ENCODE measurements around the gene LRP8. TPM values are rescaled to one million over a fixed set of nuclear protein-coding genes. Genes with fewer than 3 reads are reported as not detected.

Gene LRP8
- total and polyA plus RNA-seq, 2 of the 13 experiments (the other 11 are each of a cell fraction or from before 2014, with no cell fraction given), result 17.3 to 17.4 TPM

DNA sequence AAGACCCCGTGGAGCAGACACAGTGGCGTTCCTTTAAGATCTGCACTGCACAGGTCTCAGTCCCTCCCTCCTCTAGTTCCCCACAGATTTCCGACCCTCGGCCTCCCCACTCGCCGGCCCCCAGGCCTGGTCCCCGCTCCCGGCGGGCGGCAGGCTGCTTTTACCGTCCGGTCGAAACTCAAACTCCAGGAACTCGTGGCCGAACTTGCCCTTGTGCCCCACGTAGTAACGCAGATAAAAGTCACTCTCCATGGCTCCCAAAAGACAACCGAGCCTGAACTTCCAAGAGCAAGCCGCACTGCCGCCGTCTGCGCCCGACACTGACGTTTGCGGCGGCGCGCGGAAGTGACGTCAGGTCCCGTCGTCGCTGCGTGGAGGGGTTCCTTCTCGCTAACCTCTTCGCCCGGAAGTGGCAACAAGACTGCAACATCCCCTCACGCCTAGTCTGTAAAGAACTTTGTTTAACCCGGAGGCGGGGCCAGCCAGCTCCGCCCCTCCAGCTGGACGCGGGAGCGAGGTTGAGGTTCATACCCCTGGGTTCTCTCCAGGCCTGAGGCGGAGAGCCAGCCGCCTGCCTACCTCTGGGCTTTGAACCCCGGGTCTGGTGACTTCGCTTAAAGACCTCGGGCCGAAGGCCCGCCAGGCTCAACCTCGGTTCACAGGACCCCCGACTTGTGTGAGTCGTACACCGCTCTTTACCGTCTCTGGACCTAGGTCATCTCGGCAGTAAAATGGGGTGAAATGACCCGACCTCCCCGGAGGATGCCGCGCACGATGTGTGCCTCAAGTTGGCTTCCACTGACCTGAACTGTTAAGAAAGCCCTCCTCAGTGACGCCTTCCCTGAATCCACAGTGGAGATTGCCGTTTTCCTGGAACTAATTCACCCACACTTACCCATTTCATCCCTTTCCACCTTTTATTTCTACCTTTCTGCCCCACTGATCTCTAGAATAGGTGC is 89.4 kb downstream of the LRP8 start, which contains the start of gene MAGOH (continued):
- TF ChIP-seq, protein P1, sequence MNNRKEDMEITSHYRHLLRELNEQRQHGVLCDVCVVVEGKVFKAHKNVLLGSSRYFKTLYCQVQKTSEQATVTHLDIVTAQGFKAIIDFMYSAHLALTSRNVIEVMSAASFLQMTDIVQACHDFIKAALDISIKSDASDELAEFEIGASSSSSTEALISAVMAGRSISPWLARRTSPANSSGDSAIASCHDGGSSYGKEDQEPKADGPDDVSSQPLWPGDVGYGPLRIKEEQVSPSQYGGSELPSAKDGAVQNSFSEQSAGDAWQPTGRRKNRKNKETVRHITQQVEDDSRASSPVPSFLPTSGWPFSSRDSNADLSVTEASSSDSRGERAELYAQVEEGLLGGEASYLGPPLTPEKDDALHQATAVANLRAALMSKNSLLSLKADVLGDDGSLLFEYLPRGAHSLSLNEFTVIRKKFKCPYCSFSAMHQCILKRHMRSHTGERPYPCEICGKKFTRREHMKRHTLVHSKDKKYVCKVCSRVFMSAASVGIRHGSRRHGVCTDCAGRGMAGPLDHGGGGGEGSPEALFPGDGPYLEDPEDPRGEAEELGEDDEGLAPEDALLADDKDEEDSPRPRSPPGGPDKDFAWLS (CRISPR knock-in tag; IDR thresholded peaks at IDR 0.05; ENCODE audit: borderline replicate concordance), result no peak; the same call in 1 of the 2 replicates
- 0 out of 2 replicates have a peak, but pooled peaks have one; percentile 16 for TF ChIP-seq NR1H2 (CRISPR knock-in tag; IDR thresholded peaks at IDR 0.05; ENCODE audit: borderline replicate concordance, low read depth)
- TF ChIP-seq SOX5 (CRISPR knock-in tag; IDR thresholded peaks at IDR 0.05; ENCODE audit: borderline replicate concordance), result peak; percentile 70; the same call in 1 of the 2 replicates
- TF ChIP-seq ZMYM4 (CRISPR knock-in tag; IDR thresholded peaks at IDR 0.05), result peak; percentile 96
- peak; percentile 62 for TF ChIP-seq FOSL2 (CRISPR knock-in tag; IDR thresholded peaks at IDR 0.05)
- peak; percentile 91 for TF ChIP-seq SPEN (CRISPR knock-in tag; IDR thresholded peaks at IDR 0.05; ENCODE audit: low read depth)
- peak; percentile 17; the same call in 1 of the 2 replicates for TF ChIP-seq MIER2 (CRISPR knock-in tag; IDR thresholded peaks at IDR 0.05)
- TF ChIP-seq, protein P2, sequence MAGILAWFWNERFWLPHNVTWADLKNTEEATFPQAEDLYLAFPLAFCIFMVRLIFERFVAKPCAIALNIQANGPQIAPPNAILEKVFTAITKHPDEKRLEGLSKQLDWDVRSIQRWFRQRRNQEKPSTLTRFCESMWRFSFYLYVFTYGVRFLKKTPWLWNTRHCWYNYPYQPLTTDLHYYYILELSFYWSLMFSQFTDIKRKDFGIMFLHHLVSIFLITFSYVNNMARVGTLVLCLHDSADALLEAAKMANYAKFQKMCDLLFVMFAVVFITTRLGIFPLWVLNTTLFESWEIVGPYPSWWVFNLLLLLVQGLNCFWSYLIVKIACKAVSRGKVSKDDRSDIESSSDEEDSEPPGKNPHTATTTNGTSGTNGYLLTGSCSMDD (CRISPR knock-in tag; IDR thresholded peaks at IDR 0.05), result no peak
- TF ChIP-seq ZNF335 (CRISPR knock-in tag; IDR thresholded peaks at IDR 0.05), result peak; percentile 49; the same call in 1 of the 2 replicates
- TF ChIP-seq CEBPG (CRISPR knock-in tag; IDR thresholded peaks at IDR 0.05), result peak; percentile 71
- TF ChIP-seq, protein P3, sequence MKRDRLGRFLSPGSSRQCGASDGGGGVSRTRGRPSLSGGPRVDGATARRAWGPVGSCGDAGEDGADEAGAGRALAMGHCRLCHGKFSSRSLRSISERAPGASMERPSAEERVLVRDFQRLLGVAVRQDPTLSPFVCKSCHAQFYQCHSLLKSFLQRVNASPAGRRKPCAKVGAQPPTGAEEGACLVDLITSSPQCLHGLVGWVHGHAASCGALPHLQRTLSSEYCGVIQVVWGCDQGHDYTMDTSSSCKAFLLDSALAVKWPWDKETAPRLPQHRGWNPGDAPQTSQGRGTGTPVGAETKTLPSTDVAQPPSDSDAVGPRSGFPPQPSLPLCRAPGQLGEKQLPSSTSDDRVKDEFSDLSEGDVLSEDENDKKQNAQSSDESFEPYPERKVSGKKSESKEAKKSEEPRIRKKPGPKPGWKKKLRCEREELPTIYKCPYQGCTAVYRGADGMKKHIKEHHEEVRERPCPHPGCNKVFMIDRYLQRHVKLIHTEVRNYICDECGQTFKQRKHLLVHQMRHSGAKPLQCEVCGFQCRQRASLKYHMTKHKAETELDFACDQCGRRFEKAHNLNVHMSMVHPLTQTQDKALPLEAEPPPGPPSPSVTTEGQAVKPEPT (CRISPR knock-in tag; IDR thresholded peaks at IDR 0.05; ENCODE audit: low read depth), result no peak
- TF ChIP-seq, protein P4, sequence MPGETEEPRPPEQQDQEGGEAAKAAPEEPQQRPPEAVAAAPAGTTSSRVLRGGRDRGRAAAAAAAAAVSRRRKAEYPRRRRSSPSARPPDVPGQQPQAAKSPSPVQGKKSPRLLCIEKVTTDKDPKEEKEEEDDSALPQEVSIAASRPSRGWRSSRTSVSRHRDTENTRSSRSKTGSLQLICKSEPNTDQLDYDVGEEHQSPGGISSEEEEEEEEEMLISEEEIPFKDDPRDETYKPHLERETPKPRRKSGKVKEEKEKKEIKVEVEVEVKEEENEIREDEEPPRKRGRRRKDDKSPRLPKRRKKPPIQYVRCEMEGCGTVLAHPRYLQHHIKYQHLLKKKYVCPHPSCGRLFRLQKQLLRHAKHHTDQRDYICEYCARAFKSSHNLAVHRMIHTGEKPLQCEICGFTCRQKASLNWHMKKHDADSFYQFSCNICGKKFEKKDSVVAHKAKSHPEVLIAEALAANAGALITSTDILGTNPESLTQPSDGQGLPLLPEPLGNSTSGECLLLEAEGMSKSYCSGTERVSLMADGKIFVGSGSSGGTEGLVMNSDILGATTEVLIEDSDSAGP (CRISPR knock-in tag; IDR thresholded peaks at IDR 0.05; ENCODE audit: borderline replicate concordance), result peak; percentile 91
- 0 out of 2 replicates have a peak, but pooled peaks have one; percentile 68 for TF ChIP-seq ZNF136 (CRISPR knock-in tag; IDR thresholded peaks at IDR 0.05; ENCODE audit: low read depth)
- TF ChIP-seq, protein P5, sequence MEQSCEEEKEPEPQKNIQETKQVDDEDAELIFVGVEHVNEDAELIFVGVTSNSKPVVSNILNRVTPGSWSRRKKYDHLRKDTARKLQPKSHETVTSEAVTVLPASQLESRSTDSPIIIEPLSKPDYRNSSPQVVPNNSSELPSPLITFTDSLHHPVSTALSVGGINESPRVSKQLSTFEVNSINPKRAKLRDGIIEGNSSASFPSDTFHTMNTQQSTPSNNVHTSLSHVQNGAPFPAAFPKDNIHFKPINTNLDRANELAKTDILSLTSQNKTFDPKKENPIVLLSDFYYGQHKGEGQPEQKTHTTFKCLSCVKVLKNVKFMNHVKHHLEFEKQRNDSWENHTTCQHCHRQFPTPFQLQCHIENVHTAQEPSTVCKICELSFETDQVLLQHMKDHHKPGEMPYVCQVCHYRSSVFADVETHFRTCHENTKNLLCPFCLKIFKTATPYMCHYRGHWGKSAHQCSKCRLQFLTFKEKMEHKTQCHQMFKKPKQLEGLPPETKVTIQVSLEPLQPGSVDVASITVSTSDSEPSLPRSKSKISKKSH (CRISPR knock-in tag; IDR thresholded peaks at IDR 0.05; ENCODE audit: borderline replicate concordance), result peak; percentile 85; the same call in 1 of the 2 replicates
- no peak for TF ChIP-seq NFIB (CRISPR knock-in tag; IDR thresholded peaks at IDR 0.05; ENCODE audit: borderline replicate concordance)
- peak; percentile 83 for TF ChIP-seq IKZF5 (CRISPR knock-in tag; IDR thresholded peaks at IDR 0.05)
